Measurements from ENCODE around the gene PAX8. TPM values are rescaled to one million over a fixed set of nuclear protein-coding genes. Genes with fewer than 3 reads are reported as not detected.

Gene PAX8
- polyA plus RNA-seq, 1 of the 3 experiments (the other 2 are of a cell fraction) = 0.23 TPM

DNA sequence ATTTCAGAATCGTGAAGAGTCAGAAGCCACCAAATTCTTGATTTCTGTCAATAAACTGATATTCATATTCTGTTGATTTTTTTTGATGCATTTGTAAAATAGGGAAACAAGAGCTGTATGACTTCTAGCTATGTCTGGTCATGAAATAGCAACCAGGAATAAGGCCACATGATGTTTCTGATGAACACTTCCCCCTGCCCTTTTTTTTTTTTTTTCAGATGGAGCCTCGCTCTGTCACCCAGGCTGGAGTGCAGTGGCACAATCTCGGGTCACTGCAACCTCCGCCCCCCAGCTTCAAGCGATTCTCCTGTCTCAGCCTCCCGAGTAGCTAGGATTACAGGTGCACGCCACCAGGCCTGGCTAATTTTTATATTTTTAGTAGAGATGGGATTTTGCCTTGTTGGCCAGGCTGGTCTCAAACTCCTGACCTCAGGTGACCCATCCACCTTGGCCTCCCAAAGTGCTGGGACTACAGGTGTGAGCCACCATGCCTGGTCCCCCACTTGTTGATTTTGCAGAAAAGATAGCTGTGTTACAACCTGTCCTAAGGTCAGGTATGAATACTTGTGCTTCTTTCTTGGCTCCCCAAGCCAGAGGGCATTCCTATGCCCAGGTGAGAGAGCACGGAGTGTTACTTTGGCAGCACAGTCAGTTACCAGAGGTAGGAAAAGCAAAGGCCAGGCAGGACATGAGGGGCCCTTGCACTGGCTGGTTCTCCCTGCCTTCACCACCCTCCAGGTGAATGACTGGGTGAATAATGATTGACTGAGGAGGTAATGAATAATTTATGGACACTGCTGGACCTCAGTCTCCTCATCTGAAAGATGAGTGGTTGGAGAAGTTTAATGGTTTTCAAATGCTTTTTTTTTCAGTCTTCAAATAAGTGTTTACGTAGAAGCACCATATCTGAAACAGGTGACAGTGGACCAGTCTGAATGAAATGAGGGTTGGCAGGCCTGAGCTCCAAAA is 39.6 kb downstream of the PAX8 start:
- 95% methylated on average over 9 of the region's 9 CpGs for WGBS (ENCODE audit: low lambda C conversion rate)
- Histone ChIP-seq H3K36me3 (replicated peaks in 1 of 2; ENCODE audit: control insufficient read depth in 1 of 2, insufficient read depth in 2 of 2, low read length in 1 of 2) (no peaks in the 10 kb centered on the region), H3F3A (replicated peaks; ENCODE audit: insufficient read depth) (peaks cover 6% of the 10 kb centered on the region), H3K9me2 (no peaks in the 10 kb centered on the region), H3K4me1 (ENCODE audit: control insufficient read depth in 1 of 2, insufficient read depth in 2 of 2, low read depth in 1 of 2, low read length in 1 of 2) (peaks cover 21 to 22% of the 10 kb centered on the region in 2 experiments), H3K79me2 (ENCODE audit: insufficient read depth) (no peaks in the 10 kb centered on the region), H3K9me3 (no peaks in the 10 kb centered on the region), H3K27ac (ENCODE audit: low read depth in 2 of 2, low read length in 1 of 2) (no peak overlapping the region), H3K9ac (no peak overlapping the region), H3K4me3 (ENCODE audit: low read depth in 2 of 2, low read length in 1 of 2) (no peak overlapping the region), H2AFZ (ENCODE audit: low read depth) (no peak overlapping the region), H3K4me2 (0 out of 2 replicates have a peak overlapping the region, but pooled peaks have one; percentile 63), H3K27me3 (ENCODE audit: insufficient read depth) (no peaks in the 10 kb centered on the region), H4K20me1 (ENCODE audit: insufficient read depth) (no peaks in the 10 kb centered on the region)
- TF ChIP-seq MXI1 (IDR thresholded peaks at IDR 0.05; ENCODE audit: low read depth, low read length) = no peak
- no peak for TF ChIP-seq TCF12 (IDR thresholded peaks at IDR 0.05)
- no peak for TF ChIP-seq FOXJ3 (CRISPR knock-in tag; IDR thresholded peaks at IDR 0.05)
- TF ChIP-seq JUND (IDR thresholded peaks at IDR 0.05) = no peak
- TF ChIP-seq, protein P1, sequence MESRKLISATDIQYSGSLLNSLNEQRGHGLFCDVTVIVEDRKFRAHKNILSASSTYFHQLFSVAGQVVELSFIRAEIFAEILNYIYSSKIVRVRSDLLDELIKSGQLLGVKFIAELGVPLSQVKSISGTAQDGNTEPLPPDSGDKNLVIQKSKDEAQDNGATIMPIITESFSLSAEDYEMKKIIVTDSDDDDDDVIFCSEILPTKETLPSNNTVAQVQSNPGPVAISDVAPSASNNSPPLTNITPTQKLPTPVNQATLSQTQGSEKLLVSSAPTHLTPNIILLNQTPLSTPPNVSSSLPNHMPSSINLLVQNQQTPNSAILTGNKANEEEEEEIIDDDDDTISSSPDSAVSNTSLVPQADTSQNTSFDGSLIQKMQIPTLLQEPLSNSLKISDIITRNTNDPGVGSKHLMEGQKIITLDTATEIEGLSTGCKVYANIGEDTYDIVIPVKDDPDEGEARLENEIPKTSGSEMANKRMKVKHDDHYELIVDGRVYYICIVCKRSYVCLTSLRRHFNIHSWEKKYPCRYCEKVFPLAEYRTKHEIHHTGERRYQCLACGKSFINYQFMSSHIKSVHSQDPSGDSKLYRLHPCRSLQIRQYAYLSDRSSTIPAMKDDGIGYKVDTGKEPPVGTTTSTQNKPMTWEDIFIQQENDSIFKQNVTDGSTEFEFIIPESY (IDR thresholded peaks at IDR 0.05; ENCODE audit: borderline replicate concordance, low read depth) = no peak
- no peak for TF ChIP-seq POLR2AphosphoS5 (IDR thresholded peaks at IDR 0.05; ENCODE audit: low read depth, low read length)
- TF ChIP-seq EP300 (IDR thresholded peaks at IDR 0.05; ENCODE audit: borderline replicate concordance in 1 of 2, low read depth in 1 of 2, low read length in 1 of 2) = no peak
- TF ChIP-seq, protein P2, sequence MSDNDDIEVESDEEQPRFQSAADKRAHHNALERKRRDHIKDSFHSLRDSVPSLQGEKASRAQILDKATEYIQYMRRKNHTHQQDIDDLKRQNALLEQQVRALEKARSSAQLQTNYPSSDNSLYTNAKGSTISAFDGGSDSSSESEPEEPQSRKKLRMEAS (IDR thresholded peaks at IDR 0.05; ENCODE audit: low read depth) = no peak
- TF ChIP-seq GATA2 (CRISPR knock-in tag; IDR thresholded peaks at IDR 0.05) = no peak
- no peak for TF ChIP-seq FOXM1 (IDR thresholded peaks at IDR 0.05; ENCODE audit: low read depth)
- TF ChIP-seq, protein P3, sequence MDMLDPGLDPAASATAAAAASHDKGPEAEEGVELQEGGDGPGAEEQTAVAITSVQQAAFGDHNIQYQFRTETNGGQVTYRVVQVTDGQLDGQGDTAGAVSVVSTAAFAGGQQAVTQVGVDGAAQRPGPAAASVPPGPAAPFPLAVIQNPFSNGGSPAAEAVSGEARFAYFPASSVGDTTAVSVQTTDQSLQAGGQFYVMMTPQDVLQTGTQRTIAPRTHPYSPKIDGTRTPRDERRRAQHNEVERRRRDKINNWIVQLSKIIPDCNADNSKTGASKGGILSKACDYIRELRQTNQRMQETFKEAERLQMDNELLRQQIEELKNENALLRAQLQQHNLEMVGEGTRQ (IDR thresholded peaks at IDR 0.05; ENCODE audit: borderline replicate concordance, low read depth, low read length) = no peak
- TF ChIP-seq, protein P4, sequence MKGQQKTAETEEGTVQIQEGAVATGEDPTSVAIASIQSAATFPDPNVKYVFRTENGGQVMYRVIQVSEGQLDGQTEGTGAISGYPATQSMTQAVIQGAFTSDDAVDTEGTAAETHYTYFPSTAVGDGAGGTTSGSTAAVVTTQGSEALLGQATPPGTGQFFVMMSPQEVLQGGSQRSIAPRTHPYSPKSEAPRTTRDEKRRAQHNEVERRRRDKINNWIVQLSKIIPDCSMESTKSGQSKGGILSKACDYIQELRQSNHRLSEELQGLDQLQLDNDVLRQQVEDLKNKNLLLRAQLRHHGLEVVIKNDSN (IDR thresholded peaks at IDR 0.05; ENCODE audit: borderline replicate concordance, low read depth) = no peak
- no peak for TF ChIP-seq NRF1 (IDR thresholded peaks at IDR 0.05; ENCODE audit: low read depth, low read length)
- no peak for TF ChIP-seq RAD21 (IDR thresholded peaks at IDR 0.05; ENCODE audit: low read length)
- TF ChIP-seq SMC3 (IDR thresholded peaks at IDR 0.05; ENCODE audit: low read depth, low read length) = no peak
- TF ChIP-seq NFIC (IDR thresholded peaks at IDR 0.05; ENCODE audit: borderline replicate concordance) = no peak
- POLR2A ChIA-PET = interaction anchor here (0.8 kb wide), 1 partner anchor 33 kb away, joined by 4 read pairs; no protein-coding TSS in a partner anchor
- CTCF ChIA-PET = interaction anchor here (0.8 to 3.9 kb wide), 8 partner anchors 10 to 151 kb away, joined by 3 to 30 read pairs (median 10); no protein-coding TSS in a partner anchor
- no peak for DNase-seq
